SK-N-MC (cell line): ENCODE results near the gene RFX2.
"Not testable (repeated sequence)": the region's sequence is repeated elsewhere in the genome, so short reads cannot be mapped to it uniquely, and the experiment has no call there.

Experiments
- DNase-seq: peaks from one replicate; pipeline ENCODE4 v3.0.0-alpha.2; 2011; ENCODE audit warnings: low read depth, low spot score
- H3K27ac ChIP-seq: fragments of 200-600 bp; sonication (generic); 2 replicates; pipeline ENCODE4 v1.5.1; 2016; ENCODE audit warnings: mixed run types
- H3K36me3 ChIP-seq: fragments of 200-600 bp; sonication (generic); 2 replicates; pipeline ENCODE4 v1.6.1; 2017; ENCODE audit warnings: antibody characterized with exemption, low read length, mixed read lengths; ENCODE audit not compliant: insufficient read depth
- H3K4me3 ChIP-seq: fragments of 200-600 bp; sonication (generic); 2 replicates; pipeline ENCODE4 v1.5.1; 2016
- H3K9ac ChIP-seq: fragments of 200-600 bp; sonication (generic); 2 replicates; pipeline ENCODE4 v1.8.0; 2017; ENCODE audit warnings: mixed run types, mixed read lengths; ENCODE audit not compliant: insufficient read length
- H3K9me3 ChIP-seq: fragments of 200-600 bp; sonication (generic); 2 replicates; pipeline ENCODE4 v1.6.1; 2017; ENCODE audit warnings: low read depth, mild to moderate bottlenecking, antibody characterized with exemption, low read length, moderate library complexity, mixed read lengths
- EZH2 ChIP-seq: fragments of 200-600 bp; sonication (generic); IDR thresholded peaks from one replicate; pipeline ENCODE4 v1.6.1; 2017; ENCODE audit warnings: antibody characterized with exemption
- FOXP2 ChIP-seq: optimal IDR thresholded peaks from 2 replicates; pipeline ENCODE3; 2011; ENCODE audit warnings: mild to moderate bottlenecking, moderate library complexity; ENCODE audit not compliant: insufficient read depth; ENCODE audit errors: extremely low read length, control extremely low read depth
- POLR2AphosphoS5 ChIP-seq: IDR thresholded peaks from 2 replicates; pipeline ENCODE4 v1.6.1; 2012; ENCODE audit warnings: mild to moderate bottlenecking, low read depth, low read length, borderline replicate concordance

Gene RFX2

DNA sequence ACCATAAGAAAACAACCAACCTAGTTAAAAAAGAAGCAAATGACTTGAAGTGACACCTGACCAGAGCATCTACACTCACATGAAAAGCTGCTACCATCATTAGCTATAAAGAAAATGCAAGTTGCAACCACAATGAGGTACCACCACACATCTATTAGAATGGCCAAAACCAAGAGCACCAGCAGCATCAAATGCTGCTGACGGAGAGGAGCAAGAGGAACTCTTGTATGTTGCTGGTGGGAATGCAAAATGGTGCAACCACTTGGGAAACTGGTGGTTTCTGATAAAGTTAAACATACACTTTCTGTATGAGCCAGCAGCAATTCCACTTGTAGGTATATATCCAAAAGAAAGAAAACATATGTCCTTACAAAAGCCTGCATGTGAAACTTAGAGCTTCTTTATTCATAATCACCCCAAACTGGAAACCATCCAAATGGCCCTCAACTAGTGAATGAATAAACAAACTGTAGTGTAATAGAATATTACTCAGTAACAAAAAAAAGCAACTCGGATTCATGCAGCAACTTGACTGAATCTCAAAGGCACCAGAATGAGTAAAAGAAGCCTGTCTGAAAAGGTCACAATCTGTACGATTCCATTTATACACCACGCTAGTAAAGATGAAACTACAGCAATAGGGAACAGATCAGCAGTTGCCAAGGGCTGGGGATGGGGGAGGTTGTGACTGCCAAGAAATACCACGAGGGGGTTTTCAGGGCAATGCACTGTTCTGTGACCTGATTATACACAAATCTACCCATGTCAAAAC lies 71.5 kb downstream of the RFX2 start:
- H3K9me3 ChIP-seq = no peaks in the 10 kb centered on the region
- no peak overlapping the region for H3K4me3 ChIP-seq
- no peak overlapping the region for H3K9ac ChIP-seq
- no peak for TF ChIP-seq EZH2
- TF ChIP-seq FOXP2 = no peak
- TF ChIP-seq POLR2AphosphoS5 = no peak
- H3K27ac ChIP-seq = no peak overlapping the region
- no peaks in the 10 kb centered on the region for H3K36me3 ChIP-seq
- no peak for DNase-seq

GRCh38 chr19:6035026-6035425 lies 75.3 kb downstream of the RFX2 start:
- Histone ChIP-seq H3K27ac (no peak overlapping the region), H3K36me3 (no peaks in the 10 kb centered on the region), H3K9me3 (no peaks in the 10 kb centered on the region), H3K9ac (no peak overlapping the region), H3K4me3 (no peak overlapping the region)
- TF ChIP-seq FOXP2 (no peak), POLR2AphosphoS5 (no peak), EZH2 (no peak)
- DNase-seq = no peak

- H3K9me3 ChIP-seq = no peaks in the 10 kb centered on the region
- no peak overlapping the region for H3K4me3 ChIP-seq
- no peaks in the 10 kb centered on the region for H3K36me3 ChIP-seq
- H3K9ac ChIP-seq = no peak overlapping the region
- TF ChIP-seq POLR2AphosphoS5 = no peak
- no peak for TF ChIP-seq EZH2
- H3K27ac ChIP-seq = no peak overlapping the region
- no peak for DNase-seq
These were observed 75.8 kb downstream of the RFX2 start for GRCh38 chr19:6034512-6034911.

- no peak for TF ChIP-seq POLR2AphosphoS5
- TF ChIP-seq FOXP2 = no peak
- Histone ChIP-seq H3K9me3 (no peaks in the 10 kb centered on the region), H3K9ac (no peak overlapping the region), H3K4me3 (no peak overlapping the region), H3K27ac (no peak overlapping the region), H3K36me3 (no peaks in the 10 kb centered on the region)
- DNase-seq = no peak
These were observed 76.5 kb downstream of the RFX2 start for GRCh38 chr19:6033744-6034264.

DNA sequence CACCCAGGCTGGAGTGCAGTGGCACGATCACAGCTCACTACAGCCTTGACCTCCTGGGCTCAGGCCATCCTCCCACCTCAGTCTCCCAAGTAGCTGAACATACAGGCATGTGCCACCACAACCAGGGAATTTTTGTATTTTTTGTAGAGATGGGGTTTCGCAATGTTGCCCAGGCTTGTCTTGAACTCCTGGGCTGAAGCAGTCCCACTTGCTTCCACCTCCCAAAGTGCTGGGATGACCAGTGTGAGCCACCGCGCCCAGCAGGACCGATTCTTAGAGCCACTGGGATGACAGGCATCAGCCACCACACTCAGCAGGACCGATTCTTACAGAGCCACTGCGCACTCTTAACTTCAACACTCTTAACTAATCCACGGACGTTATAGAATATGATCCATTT lies 77.5 kb downstream of the RFX2 start:
- no peak for DNase-seq
- Histone ChIP-seq H3K9me3 (no peaks in the 10 kb centered on the region), H3K4me3 (no peak overlapping the region), H3K36me3 (no peaks in the 10 kb centered on the region), H3K27ac (no peak overlapping the region), H3K9ac (no peak overlapping the region)
- no peak for TF ChIP-seq POLR2AphosphoS5
- no peak for TF ChIP-seq EZH2
- no peak for TF ChIP-seq FOXP2

GRCh38 chr19:6032381-6032780 lies 77.9 kb downstream of the RFX2 start:
- TF ChIP-seq FOXP2 (no peak), POLR2AphosphoS5 (no peak), EZH2 (no peak)
- no peak for DNase-seq
- H3K4me3 ChIP-seq = no peak overlapping the region
- no peaks in the 10 kb centered on the region for H3K36me3 ChIP-seq
- H3K9ac ChIP-seq = no peak overlapping the region
- H3K9me3 ChIP-seq = no peaks in the 10 kb centered on the region
- H3K27ac ChIP-seq = no peak overlapping the region

DNA sequence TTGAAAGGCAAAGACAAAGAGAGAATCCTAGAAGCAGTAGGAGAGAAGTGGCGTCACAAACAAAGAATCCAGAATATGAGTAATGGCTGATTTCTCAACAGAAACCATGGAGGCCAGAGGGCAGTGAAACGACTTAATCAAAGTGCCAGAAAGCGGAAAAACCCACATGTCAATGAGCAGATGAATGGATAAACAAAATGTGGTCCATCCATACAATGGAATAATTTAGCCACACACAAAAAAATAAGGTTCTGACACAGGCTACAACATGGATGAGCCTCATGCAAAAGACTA lies 80.1 kb downstream of the RFX2 start:
- no peak overlapping the region for H3K9ac ChIP-seq
- no peak overlapping the region for H3K4me3 ChIP-seq
- no peak for TF ChIP-seq POLR2AphosphoS5
- no peak for TF ChIP-seq FOXP2
- no peak for TF ChIP-seq EZH2
- no peaks in the 10 kb centered on the region for H3K9me3 ChIP-seq
- DNase-seq = no peak
- H3K27ac ChIP-seq = no peak overlapping the region
- H3K36me3 ChIP-seq = no peaks in the 10 kb centered on the region

DNA sequence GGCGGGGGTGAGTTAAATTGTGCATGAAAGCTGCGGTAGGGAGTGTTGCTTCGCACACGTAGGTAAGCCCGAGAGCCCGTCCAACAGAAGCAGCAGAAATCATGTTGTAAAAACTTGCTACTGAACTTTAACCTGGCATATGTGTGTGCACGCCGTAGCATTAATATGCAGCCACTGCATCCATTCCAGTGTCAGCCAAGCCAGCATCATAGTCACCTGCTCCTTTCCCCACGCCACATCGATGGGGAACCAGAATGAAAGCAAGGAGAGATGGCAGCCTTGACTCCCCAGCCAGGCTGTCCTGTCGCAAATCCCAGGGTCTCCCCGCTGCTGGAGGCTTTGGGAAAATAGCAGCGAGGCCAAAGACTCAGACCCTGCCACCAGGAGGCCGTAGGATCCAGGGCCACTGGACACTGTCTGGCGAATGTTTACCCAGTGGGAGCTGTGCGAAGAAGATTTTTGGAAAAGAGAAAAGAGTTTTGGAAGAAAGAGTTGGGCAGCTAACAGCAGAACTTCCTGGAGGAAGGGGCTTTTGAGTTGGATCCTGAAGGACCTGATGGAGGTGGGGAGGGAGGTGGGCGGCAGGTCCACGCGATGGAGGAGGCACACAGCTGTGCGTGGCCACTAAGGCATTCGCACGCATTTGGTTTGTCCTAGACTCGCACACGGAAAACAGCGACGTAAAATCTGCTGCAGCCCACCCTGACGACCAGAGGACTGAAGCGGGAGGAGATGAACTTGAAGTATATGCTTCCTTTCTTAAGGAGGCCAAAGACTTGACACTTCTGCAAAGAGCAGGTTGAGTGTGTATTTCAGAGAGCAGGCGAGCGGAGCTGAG lies 83.7 kb downstream of the RFX2 start:
- Histone ChIP-seq H3K9ac (no peak overlapping the region), H3K27ac (no peak overlapping the region), H3K36me3 (no peaks in the 10 kb centered on the region), H3K9me3 (no peaks in the 10 kb centered on the region), H3K4me3 (no peak overlapping the region)
- no peak for TF ChIP-seq POLR2AphosphoS5
- no peak for TF ChIP-seq EZH2
- no peak for TF ChIP-seq FOXP2
- no peak for DNase-seq

DNA sequence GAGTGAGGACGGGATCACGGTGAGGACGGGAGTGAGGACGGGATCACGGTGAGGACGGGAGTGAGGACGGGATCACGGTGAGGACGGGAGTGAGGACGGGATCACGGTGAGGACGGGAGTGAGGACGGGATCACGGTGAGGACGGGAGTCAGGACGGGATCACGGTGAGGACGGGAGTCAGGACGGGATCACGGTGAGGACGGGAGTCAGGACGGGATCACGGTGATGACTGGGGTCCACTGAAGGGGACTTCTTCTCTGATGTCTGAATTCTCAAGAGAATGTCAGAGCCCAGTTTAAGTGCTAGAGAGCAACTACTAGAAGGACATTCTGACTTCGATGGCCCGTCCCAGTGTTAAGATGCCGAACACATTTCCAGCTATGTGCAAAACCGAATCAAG lies 85.5 kb downstream of the RFX2 start:
- H3K4me3 ChIP-seq, DNase-seq, H3K9me3 ChIP-seq, H3K27ac ChIP-seq, H3K36me3 ChIP-seq, H3K9ac ChIP-seq: not testable (repeated sequence)
